COLO668 (cell line): ENCODE results near the gene TMEM267.
"Not testable (repeated sequence)": the region's sequence is repeated elsewhere in the genome, so short reads cannot be mapped to it uniquely, and the experiment has no call there.

Experiments used
- DNase-seq: peaks from one replicate; lab custom pipeline; 2025; ENCODE audit not compliant: unreplicated experiment; lab: John Stamatoyannopoulos, UW

Gene TMEM267

GRCh38 chr5:43461066-43461465, 22.6 kb downstream of the TMEM267 start:
- no peak for DNase-seq

GRCh38 chr5:43456556-43456955, 27.1 kb downstream of the TMEM267 start:
- no peak for DNase-seq

GRCh38 chr5:43441575-43441974, 42.1 kb downstream of the TMEM267 start:
- DNase-seq = not testable (repeated sequence)

GRCh38 chr5:43437062-43437660, 46.5 kb downstream of the TMEM267 start:
- no peak for DNase-seq

GRCh38 chr5:43433382-43433781, 50.3 kb downstream of the TMEM267 start:
- no peak for DNase-seq

GRCh38 chr5:43432486-43433375, 50.9 kb downstream of the TMEM267 start:
- no peak for DNase-seq

- no peak for DNase-seq
These were observed 54.0 kb downstream of the TMEM267 start for GRCh38 chr5:43429706-43430105.

- DNase-seq = no peak
These were observed 54.6 kb downstream of the TMEM267 start for GRCh38 chr5:43429016-43429415.

GRCh38 chr5:43427306-43427705, 56.4 kb downstream of the TMEM267 start:
- DNase-seq = no peak

- no peak for DNase-seq
These were observed 57.7 kb downstream of the TMEM267 start for GRCh38 chr5:43425983-43426382.

GRCh38 chr5:43423086-43423485, 60.6 kb downstream of the TMEM267 start:
- DNase-seq = not testable (repeated sequence)

GRCh38 chr5:43422143-43422542, 61.5 kb downstream of the TMEM267 start:
- no peak for DNase-seq

GRCh38 chr5:43421450-43422133, 62.1 kb downstream of the TMEM267 start:
- DNase-seq = no peak

- no peak for DNase-seq
These were observed 63.4 kb downstream of the TMEM267 start for GRCh38 chr5:43420241-43420640.

- no peak for DNase-seq
These were observed 65.1 kb downstream of the TMEM267 start for GRCh38 chr5:43418561-43418960.

- DNase-seq = peak; percentile 21
These were observed 66.8 kb downstream of the TMEM267 start for GRCh38 chr5:43416803-43417394.

GRCh38 chr5:43415935-43416802, 67.5 kb downstream of the TMEM267 start:
- DNase-seq = peak; percentile 55

- DNase-seq = no peak
These were observed 69.7 kb downstream of the TMEM267 start for GRCh38 chr5:43413966-43414365.

GRCh38 chr5:43412644-43413043, 71.0 kb downstream of the TMEM267 start:
- DNase-seq = no peak

GRCh38 chr5:43412156-43412555, 71.5 kb downstream of the TMEM267 start, which contains the start of gene CCL28:
Gene CCL28, minus strand, starts transcription at chr5:43412391. Its CDS starts 75 bp downstream, at chr5:43412316.
- no peak for DNase-seq
